Measurements from ENCODE around the gene GLMN. TPM values are rescaled to one million over a fixed set of nuclear protein-coding genes. Genes with fewer than 3 reads are reported as not detected.

GLMN gene, protein sequence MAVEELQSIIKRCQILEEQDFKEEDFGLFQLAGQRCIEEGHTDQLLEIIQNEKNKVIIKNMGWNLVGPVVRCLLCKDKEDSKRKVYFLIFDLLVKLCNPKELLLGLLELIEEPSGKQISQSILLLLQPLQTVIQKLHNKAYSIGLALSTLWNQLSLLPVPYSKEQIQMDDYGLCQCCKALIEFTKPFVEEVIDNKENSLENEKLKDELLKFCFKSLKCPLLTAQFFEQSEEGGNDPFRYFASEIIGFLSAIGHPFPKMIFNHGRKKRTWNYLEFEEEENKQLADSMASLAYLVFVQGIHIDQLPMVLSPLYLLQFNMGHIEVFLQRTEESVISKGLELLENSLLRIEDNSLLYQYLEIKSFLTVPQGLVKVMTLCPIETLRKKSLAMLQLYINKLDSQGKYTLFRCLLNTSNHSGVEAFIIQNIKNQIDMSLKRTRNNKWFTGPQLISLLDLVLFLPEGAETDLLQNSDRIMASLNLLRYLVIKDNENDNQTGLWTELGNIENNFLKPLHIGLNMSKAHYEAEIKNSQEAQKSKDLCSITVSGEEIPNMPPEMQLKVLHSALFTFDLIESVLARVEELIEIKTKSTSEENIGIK
- total RNA-seq = 13.0 TPM

GRCh38 chr1:92298573-92299476, at the start of gene GLMN, which contains the start of gene RPAP2:
TSS of gene GLMN (minus strand) at chr1:92298987. CDS start at chr1:92297999, 988 bp downstream.
TSS of gene RPAP2 (plus strand) at chr1:92299059. CDS start at chr1:92299074, 15 bp downstream.
- H3K27me3 ChIP-seq (ENCODE audit: control insufficient read depth in 3 of 3, insufficient read depth in 3 of 3, low read length in 3 of 3) = no peaks in the 10 kb centered on the region
- H3K9me3 ChIP-seq (ENCODE audit: control insufficient read depth in 3 of 3, low read length in 3 of 3) = no peaks in the 10 kb centered on the region
- peak within 1 kb of the TSS; percentile 90 to 97 (median 95) for H3K9ac ChIP-seq (ENCODE audit: low read depth in 1 of 3, low read length in 3 of 3)
- H3K4me1 ChIP-seq (ENCODE audit: control insufficient read depth in 3 of 3, insufficient read depth in 3 of 3, low read length in 3 of 3) = peaks cover 0 to 13% (median 9%) of the 10 kb centered on the region in 3 donors
- peak within 1 kb of the TSS; percentile 89 to 96 (median 89) for H3K4me3 ChIP-seq (ENCODE audit: low read length in 3 of 3)
- peaks cover 7 to 24% (median 16%) of the 10 kb centered on the region in 3 donors for H3K36me3 ChIP-seq (ENCODE audit: control insufficient read depth in 3 of 3, insufficient read depth in 3 of 3, low read length in 3 of 3)
- peak within 1 kb of the TSS; percentile 89 for H3K27ac ChIP-seq (ENCODE audit: low read depth, low read length)

- no peaks in the 10 kb centered on the region for H3K4me1 ChIP-seq (ENCODE audit: control insufficient read depth in 3 of 3, insufficient read depth in 3 of 3, low read length in 3 of 3)
- H3K4me3 ChIP-seq (ENCODE audit: low read length in 3 of 3) = no peak overlapping the region
- peaks cover 7 to 23% (median 17%) of the 10 kb centered on the region in 3 donors for H3K36me3 ChIP-seq (ENCODE audit: control insufficient read depth in 3 of 3, insufficient read depth in 3 of 3, low read length in 3 of 3)
- H3K9ac ChIP-seq (ENCODE audit: low read depth in 1 of 3, low read length in 3 of 3) = no peak overlapping the region
- H3K27ac ChIP-seq (ENCODE audit: low read depth, low read length) = no peak overlapping the region
- H3K9me3 ChIP-seq (ENCODE audit: control insufficient read depth in 3 of 3, low read length in 3 of 3) = no peaks in the 10 kb centered on the region
- no peaks in the 10 kb centered on the region for H3K27me3 ChIP-seq (ENCODE audit: control insufficient read depth in 3 of 3, insufficient read depth in 3 of 3, low read length in 3 of 3)
These were observed 48.3 kb upstream of the GLMN start for GRCh38 chr1:92346866-92347640.

DNA sequence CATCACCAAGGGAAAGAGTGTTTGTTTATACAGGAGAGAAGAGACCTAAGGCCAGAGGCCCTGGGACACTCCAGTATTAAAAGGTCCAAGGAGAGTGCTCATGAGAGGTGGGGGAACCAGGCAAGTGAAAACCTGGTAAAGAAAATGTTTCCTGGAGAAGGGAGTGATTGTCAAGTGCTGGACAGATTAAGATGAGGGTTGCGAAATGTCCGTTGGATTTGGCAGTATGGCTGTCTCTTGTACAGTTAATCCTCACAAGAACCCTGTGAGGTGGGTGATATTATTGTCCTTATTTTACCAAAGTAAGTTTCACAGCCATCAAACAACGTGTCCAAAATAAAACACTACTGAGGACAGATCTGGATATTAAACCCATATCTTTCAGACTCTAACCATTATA, 44.3 kb upstream of the GLMN start:
- Histone ChIP-seq H3K9me3 (ENCODE audit: control insufficient read depth in 3 of 3, low read length in 3 of 3) (no peaks in the 10 kb centered on the region), H3K27ac (ENCODE audit: low read depth, low read length) (no peak overlapping the region), H3K4me1 (ENCODE audit: control insufficient read depth in 3 of 3, insufficient read depth in 3 of 3, low read length in 3 of 3) (no peaks in the 10 kb centered on the region), H3K9ac (ENCODE audit: low read depth in 1 of 3, low read length in 3 of 3) (no peak overlapping the region), H3K36me3 (ENCODE audit: control insufficient read depth in 3 of 3, insufficient read depth in 3 of 3, low read length in 3 of 3) (peaks cover 6 to 14% (median 12%) of the 10 kb centered on the region in 3 donors), H3K27me3 (ENCODE audit: control insufficient read depth in 3 of 3, insufficient read depth in 3 of 3, low read length in 3 of 3) (no peaks in the 10 kb centered on the region), H3K4me3 (ENCODE audit: low read length in 3 of 3) (no peak overlapping the region)

DNA sequence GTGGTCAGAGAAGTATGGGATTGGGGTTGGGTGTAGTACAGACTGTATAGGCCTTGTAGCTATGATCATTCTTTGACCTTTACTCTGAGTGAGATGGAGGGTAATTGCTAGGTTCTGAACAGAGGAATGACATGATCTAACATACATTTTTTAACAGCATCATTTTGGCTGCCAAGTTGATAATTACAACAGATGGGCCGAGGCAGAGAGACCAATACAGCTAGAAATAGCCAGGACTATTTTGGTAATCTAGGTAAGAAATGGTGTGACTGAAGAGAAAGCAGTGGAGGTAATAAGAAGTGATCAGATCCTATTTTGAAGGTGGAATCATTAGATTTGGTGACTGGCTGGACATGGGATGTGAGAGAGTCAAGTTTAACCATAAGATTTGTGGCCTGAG, 43.6 kb upstream of the GLMN start:
- H3K27ac ChIP-seq (ENCODE audit: low read depth, low read length) = no peak overlapping the region
- H3K9ac ChIP-seq (ENCODE audit: low read depth in 1 of 3, low read length in 3 of 3) = no peak overlapping the region
- H3K9me3 ChIP-seq (ENCODE audit: control insufficient read depth in 3 of 3, low read length in 3 of 3) = no peaks in the 10 kb centered on the region
- no peak overlapping the region for H3K4me3 ChIP-seq (ENCODE audit: low read length in 3 of 3)
- H3K4me1 ChIP-seq (ENCODE audit: control insufficient read depth in 3 of 3, insufficient read depth in 3 of 3, low read length in 3 of 3) = no peaks in the 10 kb centered on the region
- H3K36me3 ChIP-seq (ENCODE audit: control insufficient read depth in 3 of 3, insufficient read depth in 3 of 3, low read length in 3 of 3) = peaks cover 5 to 14% (median 9%) of the 10 kb centered on the region in 3 donors
- no peaks in the 10 kb centered on the region for H3K27me3 ChIP-seq (ENCODE audit: control insufficient read depth in 3 of 3, insufficient read depth in 3 of 3, low read length in 3 of 3)

DNA sequence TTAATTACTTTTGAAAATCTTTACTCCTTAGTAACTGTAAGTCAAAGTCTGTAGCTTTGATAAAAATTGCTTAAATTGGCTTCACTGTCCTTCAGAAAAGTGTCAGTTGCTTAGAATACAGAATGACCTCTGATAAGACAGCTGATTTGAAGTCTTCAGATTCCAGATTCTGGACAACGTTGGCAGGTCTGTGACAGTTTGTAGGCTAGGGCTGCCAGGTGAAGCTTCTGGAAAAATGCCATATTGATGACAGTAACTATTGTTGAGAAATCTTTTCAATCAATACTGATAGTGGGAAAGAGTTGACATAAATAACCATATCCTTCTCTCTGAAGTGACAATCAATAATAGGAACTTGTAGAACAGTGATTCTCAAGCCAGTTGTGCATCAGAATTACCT, 41.4 kb upstream of the GLMN start:
- H3K27ac ChIP-seq (ENCODE audit: low read depth, low read length) = no peak overlapping the region
- no peaks in the 10 kb centered on the region for H3K9me3 ChIP-seq (ENCODE audit: control insufficient read depth in 3 of 3, low read length in 3 of 3)
- no peaks in the 10 kb centered on the region for H3K27me3 ChIP-seq (ENCODE audit: control insufficient read depth in 3 of 3, insufficient read depth in 3 of 3, low read length in 3 of 3)
- H3K36me3 ChIP-seq (ENCODE audit: control insufficient read depth in 3 of 3, insufficient read depth in 3 of 3, low read length in 3 of 3) = peaks cover 3 to 22% (median 11%) of the 10 kb centered on the region in 3 donors
- H3K9ac ChIP-seq (ENCODE audit: low read depth in 1 of 3, low read length in 3 of 3) = no peak overlapping the region
- no peaks in the 10 kb centered on the region for H3K4me1 ChIP-seq (ENCODE audit: control insufficient read depth in 3 of 3, insufficient read depth in 3 of 3, low read length in 3 of 3)
- H3K4me3 ChIP-seq (ENCODE audit: low read length in 3 of 3) = no peak overlapping the region

DNA sequence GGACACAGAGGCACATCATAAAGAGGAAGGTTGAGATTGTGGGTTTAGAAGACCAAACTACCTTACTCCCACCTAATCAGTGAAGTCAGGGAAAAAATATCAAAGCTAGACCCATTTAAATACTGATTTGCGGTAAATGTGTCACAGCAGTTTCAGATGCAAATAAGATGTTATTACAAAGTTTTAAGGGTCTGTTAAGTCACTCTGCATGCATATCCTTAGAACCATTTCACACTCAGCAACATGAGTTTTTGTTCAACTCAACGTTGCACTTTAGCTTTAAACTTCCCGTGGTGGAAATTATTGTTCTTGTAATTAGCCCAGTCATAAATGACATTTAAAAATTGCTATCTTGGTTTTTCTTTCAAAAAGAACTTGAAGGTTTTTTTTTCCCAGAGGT, 34.9 kb upstream of the GLMN start:
- H3K36me3 ChIP-seq (ENCODE audit: control insufficient read depth in 3 of 3, insufficient read depth in 3 of 3, low read length in 3 of 3) = peaks cover 6 to 15% (median 15%) of the 10 kb centered on the region in 3 donors
- no peaks in the 10 kb centered on the region for H3K9me3 ChIP-seq (ENCODE audit: control insufficient read depth in 3 of 3, low read length in 3 of 3)
- H3K27me3 ChIP-seq (ENCODE audit: control insufficient read depth in 3 of 3, insufficient read depth in 3 of 3, low read length in 3 of 3) = no peaks in the 10 kb centered on the region
- H3K9ac ChIP-seq (ENCODE audit: low read depth in 1 of 3, low read length in 3 of 3) = no peak overlapping the region
- H3K4me3 ChIP-seq (ENCODE audit: low read length in 3 of 3) = no peak overlapping the region
- H3K27ac ChIP-seq (ENCODE audit: low read depth, low read length) = no peak overlapping the region
- H3K4me1 ChIP-seq (ENCODE audit: control insufficient read depth in 3 of 3, insufficient read depth in 3 of 3, low read length in 3 of 3) = no peaks in the 10 kb centered on the region

GRCh38 chr1:92329347-92330129, 30.8 kb upstream of the GLMN start:
- H3K36me3 ChIP-seq (ENCODE audit: control insufficient read depth in 3 of 3, insufficient read depth in 3 of 3, low read length in 3 of 3) = peaks cover 5 to 23% (median 20%) of the 10 kb centered on the region in 3 donors
- H3K9me3 ChIP-seq (ENCODE audit: control insufficient read depth in 3 of 3, low read length in 3 of 3) = no peaks in the 10 kb centered on the region
- no peak overlapping the region for H3K9ac ChIP-seq (ENCODE audit: low read depth in 1 of 3, low read length in 3 of 3)
- no peaks in the 10 kb centered on the region for H3K27me3 ChIP-seq (ENCODE audit: control insufficient read depth in 3 of 3, insufficient read depth in 3 of 3, low read length in 3 of 3)
- no peak overlapping the region for H3K27ac ChIP-seq (ENCODE audit: low read depth, low read length)
- no peak overlapping the region for H3K4me3 ChIP-seq (ENCODE audit: low read length in 3 of 3)
- H3K4me1 ChIP-seq (ENCODE audit: control insufficient read depth in 3 of 3, insufficient read depth in 3 of 3, low read length in 3 of 3) = no peaks in the 10 kb centered on the region

DNA sequence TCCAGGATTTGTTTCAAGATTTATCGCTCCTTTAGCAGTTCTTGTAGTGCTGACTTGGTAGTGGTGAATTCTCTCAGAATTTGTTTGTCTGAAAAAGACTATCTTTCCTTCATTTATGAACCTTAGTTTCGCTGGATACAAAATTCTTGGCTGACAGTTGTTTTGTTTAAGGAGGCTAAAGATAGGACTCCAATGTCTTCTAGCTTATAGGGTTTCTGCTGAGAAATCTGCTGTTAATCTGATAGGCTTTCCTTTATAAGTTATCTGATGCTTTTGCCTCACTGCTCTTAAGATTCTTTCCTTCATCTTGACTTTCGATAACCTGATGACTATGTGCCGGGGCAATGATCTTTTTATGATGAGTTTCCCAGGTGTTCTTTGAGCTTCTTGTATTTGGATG, 29.0 kb upstream of the GLMN start:
- no peak overlapping the region for H3K4me3 ChIP-seq (ENCODE audit: low read length in 3 of 3)
- H3K9me3 ChIP-seq (ENCODE audit: control insufficient read depth in 3 of 3, low read length in 3 of 3) = no peaks in the 10 kb centered on the region
- no peak overlapping the region for H3K27ac ChIP-seq (ENCODE audit: low read depth, low read length)
- H3K27me3 ChIP-seq (ENCODE audit: control insufficient read depth in 3 of 3, insufficient read depth in 3 of 3, low read length in 3 of 3) = no peaks in the 10 kb centered on the region
- H3K36me3 ChIP-seq (ENCODE audit: control insufficient read depth in 3 of 3, insufficient read depth in 3 of 3, low read length in 3 of 3) = peaks cover 6 to 33% (median 25%) of the 10 kb centered on the region in 3 donors
- no peak overlapping the region for H3K9ac ChIP-seq (ENCODE audit: low read depth in 1 of 3, low read length in 3 of 3)
- no peaks in the 10 kb centered on the region for H3K4me1 ChIP-seq (ENCODE audit: control insufficient read depth in 3 of 3, insufficient read depth in 3 of 3, low read length in 3 of 3)

DNA sequence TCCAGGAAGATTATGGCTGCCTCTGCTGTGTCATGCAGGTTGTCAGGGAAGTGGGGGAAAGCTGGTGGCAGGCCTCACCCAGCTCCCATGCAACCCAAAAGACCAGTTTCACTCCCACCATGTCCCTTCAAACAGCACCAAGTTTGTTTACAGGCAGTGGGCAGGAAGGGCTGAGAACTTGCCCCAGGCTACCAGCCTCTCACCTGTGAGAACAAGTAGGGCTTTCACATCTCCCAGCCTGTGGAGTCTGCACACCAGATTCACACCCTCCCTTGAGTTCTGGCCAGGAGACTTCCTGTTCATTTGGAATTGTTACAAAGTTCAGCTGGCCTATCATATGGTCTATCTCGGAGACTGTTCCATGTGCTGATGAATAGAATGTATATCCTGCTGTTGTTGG, 27.9 kb upstream of the GLMN start:
- Histone ChIP-seq H3K4me1 (ENCODE audit: control insufficient read depth in 3 of 3, insufficient read depth in 3 of 3, low read length in 3 of 3) (no peaks in the 10 kb centered on the region), H3K36me3 (ENCODE audit: control insufficient read depth in 3 of 3, insufficient read depth in 3 of 3, low read length in 3 of 3) (peaks cover 6 to 33% (median 25%) of the 10 kb centered on the region in 3 donors), H3K27me3 (ENCODE audit: control insufficient read depth in 3 of 3, insufficient read depth in 3 of 3, low read length in 3 of 3) (no peaks in the 10 kb centered on the region), H3K27ac (ENCODE audit: low read depth, low read length) (no peak overlapping the region), H3K9me3 (ENCODE audit: control insufficient read depth in 3 of 3, low read length in 3 of 3) (no peaks in the 10 kb centered on the region), H3K9ac (ENCODE audit: low read depth in 1 of 3, low read length in 3 of 3) (no peak overlapping the region), H3K4me3 (ENCODE audit: low read length in 3 of 3) (no peak overlapping the region)
